GM12875 (cell line): ENCODE results near the gene COL3A1.

ENCODE experiments used
- H3K4me3 ChIP-seq: one replicate; pipeline ENCODE4 v1.5.1; 2011; ENCODE audit warnings: low read depth, low read length, control low read depth
- TF ChIP-seq, protein P1 (sequence below): IDR thresholded peaks from 2 replicates; pipeline ENCODE4 v1.5.1; 2011; ENCODE audit warnings: low read depth, mild to moderate bottlenecking, control low read depth, inconsistent platforms, low read length, moderate library complexity, borderline replicate concordance; ENCODE audit not compliant: insufficient read depth

Gene COL3A1

DNA sequence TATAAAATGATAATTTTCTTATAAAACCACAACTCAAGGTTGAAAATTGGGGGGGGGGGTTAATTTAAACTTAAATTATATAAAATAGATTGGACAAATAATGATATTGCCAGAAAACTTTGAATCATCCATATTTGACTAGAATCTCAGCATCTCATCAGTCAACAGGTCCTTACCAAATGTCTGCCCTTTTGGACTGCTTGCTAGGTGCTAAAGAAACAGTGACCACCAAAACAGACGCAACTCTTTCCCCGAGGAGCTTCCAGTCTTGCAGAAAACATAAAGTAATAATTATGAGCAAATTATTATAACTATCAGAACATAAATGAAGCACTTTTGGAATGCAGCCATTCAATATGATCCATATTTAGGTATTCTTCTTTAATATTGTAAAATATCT, 8.6 kb upstream of the COL3A1 start:
- no peak overlapping the region for H3K4me3 ChIP-seq
- TF ChIP-seq, protein P1, sequence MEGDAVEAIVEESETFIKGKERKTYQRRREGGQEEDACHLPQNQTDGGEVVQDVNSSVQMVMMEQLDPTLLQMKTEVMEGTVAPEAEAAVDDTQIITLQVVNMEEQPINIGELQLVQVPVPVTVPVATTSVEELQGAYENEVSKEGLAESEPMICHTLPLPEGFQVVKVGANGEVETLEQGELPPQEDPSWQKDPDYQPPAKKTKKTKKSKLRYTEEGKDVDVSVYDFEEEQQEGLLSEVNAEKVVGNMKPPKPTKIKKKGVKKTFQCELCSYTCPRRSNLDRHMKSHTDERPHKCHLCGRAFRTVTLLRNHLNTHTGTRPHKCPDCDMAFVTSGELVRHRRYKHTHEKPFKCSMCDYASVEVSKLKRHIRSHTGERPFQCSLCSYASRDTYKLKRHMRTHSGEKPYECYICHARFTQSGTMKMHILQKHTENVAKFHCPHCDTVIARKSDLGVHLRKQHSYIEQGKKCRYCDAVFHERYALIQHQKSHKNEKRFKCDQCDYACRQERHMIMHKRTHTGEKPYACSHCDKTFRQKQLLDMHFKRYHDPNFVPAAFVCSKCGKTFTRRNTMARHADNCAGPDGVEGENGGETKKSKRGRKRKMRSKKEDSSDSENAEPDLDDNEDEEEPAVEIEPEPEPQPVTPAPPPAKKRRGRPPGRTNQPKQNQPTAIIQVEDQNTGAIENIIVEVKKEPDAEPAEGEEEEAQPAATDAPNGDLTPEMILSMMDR, result no peak

DNA sequence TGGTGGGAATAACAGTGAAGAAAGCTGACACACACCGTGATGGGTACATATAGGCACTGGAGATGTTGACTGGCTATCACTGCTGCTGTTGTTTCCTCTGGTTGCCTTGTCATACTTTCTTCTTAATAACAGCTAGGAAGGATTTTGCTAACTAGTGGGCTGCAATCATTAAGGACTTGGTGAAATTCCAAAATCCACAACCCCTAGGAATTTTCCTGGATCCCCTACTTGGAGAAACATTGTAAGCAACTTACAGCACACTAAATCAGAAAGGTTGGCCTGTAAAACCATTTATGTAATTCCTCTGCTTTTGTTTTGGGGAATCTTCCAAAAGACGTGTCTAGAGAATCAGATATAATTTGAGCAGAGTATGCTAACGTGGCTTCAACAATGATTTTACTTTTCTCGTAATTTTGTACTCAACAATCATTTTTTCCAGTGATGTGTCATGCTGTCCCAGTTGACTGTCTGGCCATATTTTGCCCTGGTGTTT, 8.0 kb upstream of the COL3A1 start:
- TF ChIP-seq, protein P1, result no peak
- no peak overlapping the region for H3K4me3 ChIP-seq

DNA sequence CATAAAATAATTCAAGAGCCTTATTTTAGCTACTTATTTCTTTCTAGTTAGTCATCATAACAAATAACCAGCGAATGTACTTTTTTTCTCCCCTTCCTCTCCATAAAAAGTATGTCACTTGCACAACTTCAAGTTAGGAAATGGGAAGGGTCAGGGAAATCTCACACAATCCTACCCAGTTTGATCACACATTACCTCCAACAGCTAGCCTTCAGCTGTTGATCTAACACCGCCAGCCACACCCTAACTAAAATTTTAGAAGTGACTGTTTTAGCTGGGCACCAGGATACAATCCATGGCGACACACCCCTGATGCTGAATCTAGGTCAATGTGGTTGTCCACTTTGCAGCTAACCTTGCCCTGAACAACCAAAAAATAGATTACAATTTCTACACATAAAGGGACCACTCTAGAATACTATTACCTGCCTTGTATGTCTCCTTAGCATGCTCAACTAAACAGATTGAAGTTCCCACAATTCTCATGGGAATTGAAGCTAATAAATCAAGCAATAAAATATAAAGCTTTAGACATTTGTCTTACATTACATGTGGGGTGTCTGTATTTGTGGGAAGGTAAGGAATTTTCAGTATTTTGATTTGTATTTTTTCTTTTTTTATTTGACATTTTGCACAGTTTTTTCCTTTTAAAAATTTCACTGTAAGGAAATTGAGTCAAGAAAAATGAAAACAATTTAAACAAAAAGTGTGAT, 7.3 kb upstream of the COL3A1 start:
- H3K4me3 ChIP-seq, result no peak overlapping the region
- TF ChIP-seq, protein P1, result no peak

DNA sequence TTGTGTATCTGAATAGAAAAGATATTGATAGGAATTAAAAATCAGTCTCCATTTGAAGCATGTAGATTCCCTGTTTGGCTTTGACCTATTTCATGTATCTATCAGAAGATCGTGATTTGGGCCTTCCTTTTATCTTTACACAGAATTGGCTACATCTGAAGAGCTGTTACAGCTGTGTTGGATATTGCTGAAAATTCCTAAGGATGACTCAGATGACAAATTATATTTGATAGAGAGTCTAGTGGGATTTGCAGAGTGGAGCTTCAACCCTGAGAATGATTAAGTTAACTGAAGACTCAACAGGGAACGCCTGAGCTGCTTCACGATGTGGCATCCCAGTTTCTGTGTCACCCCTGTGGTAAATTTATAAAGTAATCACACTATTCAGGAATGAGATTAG, 4.9 kb upstream of the COL3A1 start:
- TF ChIP-seq, protein P1, result no peak
- no peak overlapping the region for H3K4me3 ChIP-seq

DNA sequence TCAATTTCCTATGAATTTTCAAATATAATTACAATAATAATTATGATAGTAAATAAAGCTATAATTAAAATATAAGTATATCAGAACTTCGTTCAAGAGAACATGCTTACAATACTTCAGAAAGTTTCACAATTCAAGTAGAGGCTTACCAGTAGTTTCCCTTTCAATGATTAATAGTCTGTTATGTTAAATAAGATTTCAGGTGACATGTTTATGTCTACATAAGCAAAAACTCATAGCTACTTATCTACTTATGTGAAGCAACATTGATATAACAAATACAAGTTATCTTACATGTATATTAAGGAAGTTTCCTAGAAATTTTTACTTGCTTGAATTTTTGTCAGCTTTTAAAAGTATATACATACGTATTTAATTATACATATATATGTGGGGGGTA, 4.5 kb upstream of the COL3A1 start:
- TF ChIP-seq, protein P1, result no peak

GRCh38 chr2:188970211-188970610, 4.0 kb upstream of the COL3A1 start:
- TF ChIP-seq, protein P1, result no peak
- no peak overlapping the region for H3K4me3 ChIP-seq

More for the DNA sequence above, 4.5 kb upstream of the COL3A1 start:
- H3K4me3 ChIP-seq, result no peak overlapping the region

GRCh38 chr2:188971432-188971861, 2.7 kb upstream of the COL3A1 start:
- TF ChIP-seq, protein P1, result no peak
- no peak overlapping the region for H3K4me3 ChIP-seq
